Spleen (tissue), 7 donors: Measurements from ENCODE around the gene MVK.

Experiments
- CTCF ChIP-seq, 11 experiments: fragments of 200-600 bp in 7 of 11; fragments of 450-650 bp in 4 of 11; sonication (generic) in 4 of 11; IDR thresholded peaks in 8 of 11; conservative IDR thresholded peaks in 3 of 11; 1 replicate in 7 of 11; 2 replicates in 4 of 11; pipeline versions ENCODE4 v1.4.0 to v1.8.0; 2016 to 2021; ENCODE audit warnings: antibody characterized with exemption in 11 of 11, inconsistent platforms in 4 of 11, mild to moderate bottlenecking in 1 of 11
- POLR2AphosphoS5 ChIP-seq, 3 donors: sonication (generic); formaldehyde crosslinking; IDR thresholded peaks; one replicate each; pipeline ENCODE4 v1.5.1; 2017; ENCODE audit warnings: antibody characterized with exemption in 3 of 3
- donor health status: DM: no; HTN: no; CAD: no; lungs with moderate emphysema.
- donor health status: DM: no; HTN: no; CAD: no.
- donor health status: DM: no; HTN: no; CAD: no.

GRCh38 chr12:109529691-109530640 lies 43.6 kb upstream of the MVK start:
- TF ChIP-seq CTCF (IDR thresholded peaks at IDR 0.05 in 8 of 11, conservative IDR thresholded peaks at IDR 0.05 in 3 of 11) (no peak), POLR2AphosphoS5 (IDR thresholded peaks at IDR 0.05) (no peak)
